ENCODE measurements around the gene PRKN. TPM values are rescaled to one million over a fixed set of nuclear protein-coding genes. Genes with fewer than 3 reads are reported as not detected.

Gene PRKN
- total RNA-seq, 4 donors from 2014 or later, result 4.4 to 669 (median 10.5) TPM

DNA sequence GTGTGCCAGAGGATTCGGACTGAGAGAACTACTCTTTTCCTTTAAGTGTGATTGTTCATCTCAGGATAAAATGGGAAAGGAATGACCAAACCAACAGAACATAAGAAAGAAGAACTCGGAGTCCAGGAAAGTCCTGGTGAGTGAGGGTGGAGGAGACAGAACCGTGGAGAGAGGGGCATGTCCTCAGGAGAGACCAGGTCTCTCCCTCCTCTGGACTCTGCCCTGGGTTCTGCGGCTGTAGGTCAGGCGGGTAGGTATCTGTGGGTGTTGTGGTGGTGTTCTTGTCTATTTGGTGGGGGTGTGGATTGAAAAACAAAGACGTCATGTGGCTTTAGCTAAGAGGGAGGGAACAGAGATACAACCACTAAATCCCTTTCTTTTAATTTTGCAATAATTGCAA is 1424.6 kb downstream of the PRKN start:
- no peak overlapping the region for H3K27ac ChIP-seq
- no peak for TF ChIP-seq POLR2A (IDR thresholded peaks at IDR 0.05)
- TF ChIP-seq, protein P1, sequence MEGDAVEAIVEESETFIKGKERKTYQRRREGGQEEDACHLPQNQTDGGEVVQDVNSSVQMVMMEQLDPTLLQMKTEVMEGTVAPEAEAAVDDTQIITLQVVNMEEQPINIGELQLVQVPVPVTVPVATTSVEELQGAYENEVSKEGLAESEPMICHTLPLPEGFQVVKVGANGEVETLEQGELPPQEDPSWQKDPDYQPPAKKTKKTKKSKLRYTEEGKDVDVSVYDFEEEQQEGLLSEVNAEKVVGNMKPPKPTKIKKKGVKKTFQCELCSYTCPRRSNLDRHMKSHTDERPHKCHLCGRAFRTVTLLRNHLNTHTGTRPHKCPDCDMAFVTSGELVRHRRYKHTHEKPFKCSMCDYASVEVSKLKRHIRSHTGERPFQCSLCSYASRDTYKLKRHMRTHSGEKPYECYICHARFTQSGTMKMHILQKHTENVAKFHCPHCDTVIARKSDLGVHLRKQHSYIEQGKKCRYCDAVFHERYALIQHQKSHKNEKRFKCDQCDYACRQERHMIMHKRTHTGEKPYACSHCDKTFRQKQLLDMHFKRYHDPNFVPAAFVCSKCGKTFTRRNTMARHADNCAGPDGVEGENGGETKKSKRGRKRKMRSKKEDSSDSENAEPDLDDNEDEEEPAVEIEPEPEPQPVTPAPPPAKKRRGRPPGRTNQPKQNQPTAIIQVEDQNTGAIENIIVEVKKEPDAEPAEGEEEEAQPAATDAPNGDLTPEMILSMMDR (IDR thresholded peaks at IDR 0.05), result no peak

DNA sequence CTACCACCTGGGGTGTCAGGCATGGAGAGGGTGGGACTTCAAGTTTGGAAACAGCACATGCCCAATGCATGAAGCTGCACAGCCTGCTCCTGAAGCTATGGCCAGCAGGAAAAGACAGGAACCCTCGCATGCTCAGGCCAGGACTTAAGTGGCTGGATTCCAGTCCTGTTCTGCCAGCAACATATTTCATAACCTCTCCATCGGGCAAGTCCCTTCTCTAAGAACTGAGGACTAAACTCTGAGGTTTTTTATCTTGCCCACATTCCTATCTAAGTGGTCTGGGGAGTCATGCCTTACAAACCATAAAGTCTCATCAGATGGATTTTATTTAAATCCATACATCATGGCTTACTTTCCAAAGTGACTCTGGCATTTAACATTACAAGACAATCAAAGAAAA is 1426.2 kb downstream of the PRKN start:
- H3K4me1 ChIP-seq, result no peaks in the 10 kb centered on the region
- H3K27me3 ChIP-seq, result no peaks in the 10 kb centered on the region
- H3K9me3 ChIP-seq, result no peaks in the 10 kb centered on the region
- H3K4me3 ChIP-seq, result no peak overlapping the region
- no peaks in the 10 kb centered on the region for H3K36me3 ChIP-seq
- DNase-seq, result no peak
- H3K27ac ChIP-seq, result no peak overlapping the region
- TF ChIP-seq POLR2A (IDR thresholded peaks at IDR 0.05), result no peak
- TF ChIP-seq, protein P1 (IDR thresholded peaks at IDR 0.05), result no peak

More for the DNA sequence above, 1424.6 kb downstream of the PRKN start:
- no peaks in the 10 kb centered on the region for H3K4me1 ChIP-seq
- no peaks in the 10 kb centered on the region for H3K27me3 ChIP-seq
- no peaks in the 10 kb centered on the region for H3K36me3 ChIP-seq
- DNase-seq, result no peak
- no peaks in the 10 kb centered on the region for H3K9me3 ChIP-seq
- no peak overlapping the region for H3K4me3 ChIP-seq

DNA sequence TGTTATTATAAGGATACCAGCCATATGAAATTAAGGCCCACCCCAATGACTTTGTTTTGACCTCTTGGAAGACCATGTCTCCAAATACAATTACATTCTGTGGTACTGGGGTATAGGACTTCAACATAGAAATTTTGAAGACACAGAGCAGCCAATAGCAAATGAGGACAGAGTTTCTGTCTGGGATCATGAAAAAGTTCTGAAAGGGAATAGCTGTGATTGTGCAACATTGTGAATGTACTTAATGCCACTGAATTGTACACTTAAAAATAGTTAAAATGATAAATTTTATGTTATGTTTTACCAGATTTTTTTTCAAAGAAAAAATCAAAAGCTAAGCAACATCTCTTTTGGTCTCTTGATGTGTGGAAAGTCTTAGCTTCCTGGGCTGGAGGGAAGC is 1426.7 kb downstream of the PRKN start:
- TF ChIP-seq, protein P1 (IDR thresholded peaks at IDR 0.05), result no peak
- no peak for TF ChIP-seq POLR2A (IDR thresholded peaks at IDR 0.05)
- Histone ChIP-seq H3K4me1 (no peaks in the 10 kb centered on the region), H3K4me3 (no peak overlapping the region), H3K27me3 (no peaks in the 10 kb centered on the region), H3K9me3 (no peaks in the 10 kb centered on the region), H3K27ac (no peak overlapping the region), H3K36me3 (no peaks in the 10 kb centered on the region)
- DNase-seq, result no peak

DNA sequence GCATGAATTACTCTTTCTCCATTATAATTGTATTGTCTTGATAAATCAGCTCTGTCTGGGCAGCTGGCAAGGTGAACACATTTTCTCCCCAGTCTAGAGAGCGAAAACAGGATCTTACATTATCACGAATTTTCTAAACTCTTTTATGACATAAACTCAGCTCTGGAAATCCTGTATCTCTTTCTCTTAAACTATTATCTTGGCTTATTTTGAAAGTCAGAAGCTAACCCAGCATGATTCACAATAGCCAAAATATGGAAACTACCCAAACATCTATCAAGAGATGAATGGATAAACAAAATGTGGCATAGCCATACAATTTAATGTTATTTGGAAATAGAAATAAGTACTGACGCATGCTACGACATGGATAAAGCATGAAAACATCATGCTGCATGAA is 1427.8 kb downstream of the PRKN start:
- H3K27me3 ChIP-seq, result no peaks in the 10 kb centered on the region
- H3K4me3 ChIP-seq, result no peak overlapping the region
- no peaks in the 10 kb centered on the region for H3K36me3 ChIP-seq
- H3K4me1 ChIP-seq, result no peaks in the 10 kb centered on the region
- no peak for TF ChIP-seq POLR2A (IDR thresholded peaks at IDR 0.05)
- TF ChIP-seq, protein P1 (IDR thresholded peaks at IDR 0.05), result no peak
- DNase-seq, result no peak
- no peak overlapping the region for H3K27ac ChIP-seq
- H3K9me3 ChIP-seq, result no peaks in the 10 kb centered on the region

Other genes with a start within 250 kb of the PRKN start
- gene PACRG, start 208 bp upstream of the PRKN start, total RNA-seq, result 1 to 10 TPM in 1 of 4 donors, under 1 TPM in 1, not detected in 2; 0.76 to 2.5 TPM